ENCODE measurements around the gene CAV2.
A peak's percentile ranks its signal among the peaks of the same experiment; 100 is the strongest.

CAV2 gene

GRCh38 chr7:116525298-116525912 is 25.9 kb downstream of the CAV2 start:
- DNase-seq = peak; percentile 77

- DNase-seq = peak; percentile 84
These were observed 26.6 kb downstream of the CAV2 start for GRCh38 chr7:116525913-116526861.

- DNase-seq = no peak
These were observed 27.4 kb downstream of the CAV2 start for GRCh38 chr7:116526897-116527296.

GRCh38 chr7:116527521-116527920 is 28.0 kb downstream of the CAV2 start:
- no peak for DNase-seq

GRCh38 chr7:116528008-116528789 is 28.7 kb downstream of the CAV2 start:
- no peak for DNase-seq

GRCh38 chr7:116529250-116529649 is 29.7 kb downstream of the CAV2 start:
- no peak for DNase-seq

- DNase-seq = no peak
These were observed 30.7 kb downstream of the CAV2 start for GRCh38 chr7:116530107-116530820.

GRCh38 chr7:116532102-116532688 is 32.7 kb downstream of the CAV2 start:
- DNase-seq = no peak

- DNase-seq = no peak
These were observed 35.3 kb downstream of the CAV2 start for GRCh38 chr7:116534790-116535189.

- DNase-seq = no peak
These were observed 35.9 kb downstream of the CAV2 start for GRCh38 chr7:116535416-116535815.

- no peak for DNase-seq
These were observed 38.6 kb downstream of the CAV2 start for GRCh38 chr7:116538138-116538537.

GRCh38 chr7:116539879-116540278 is 40.3 kb downstream of the CAV2 start:
- DNase-seq = no peak

- no peak for DNase-seq
These were observed 41.2 kb downstream of the CAV2 start for GRCh38 chr7:116540743-116541142.

GRCh38 chr7:116541951-116542350 is 42.4 kb downstream of the CAV2 start:
- no peak for DNase-seq

GRCh38 chr7:116542618-116543017 is 43.1 kb downstream of the CAV2 start:
- no peak for DNase-seq

GRCh38 chr7:116543664-116544063 is 44.1 kb downstream of the CAV2 start:
- DNase-seq = no peak

GRCh38 chr7:116544487-116544886 is 44.9 kb downstream of the CAV2 start:
- DNase-seq = no peak

GRCh38 chr7:116545411-116545993 is 46.0 kb downstream of the CAV2 start:
- no peak for DNase-seq

GRCh38 chr7:116546054-116546453 is 46.5 kb downstream of the CAV2 start:
- DNase-seq = no peak

GRCh38 chr7:116546916-116547315 is 47.4 kb downstream of the CAV2 start:
- DNase-seq = no peak

- DNase-seq = no peak
These were observed 47.8 kb downstream of the CAV2 start for GRCh38 chr7:116547347-116547746.

- DNase-seq = no peak
These were observed 49.0 kb downstream of the CAV2 start for GRCh38 chr7:116548506-116548905.
